Spinal cord (tissue), 4 donors: ENCODE data around the gene IYD. TPM values are rescaled to one million over a fixed set of nuclear protein-coding genes. Genes with fewer than 3 reads are reported as not detected.

Experiments used
- polyA plus RNA-seq, 2 donors: library from polyadenylated mRNA; unstranded; fragments of 120-200 nt; gene quantifications; one replicate each; pipeline ENCODE4 v1.2.1, GENCODE V29; 2013; ENCODE audit not compliant: insufficient read length in 2 of 2
- small RNA-seq: library from RNA; depleted of rRNA; stranded (forward); fragments of <200 nt; gene quantifications from one replicate; pipeline ENCODE3, GENCODE V24; 2014; ENCODE audit warnings: low replicate concordance
- total RNA-seq, 2 donors: library from RNA; depleted of rRNA in 1 of 2; stranded (reverse); fragments of 120-200 nt in 1 of 2; fragments of >200 nt in 1 of 2; gene quantifications; one replicate each; pipeline versions ENCODE4 v1.2.3 to v1.2.4, GENCODE V29; 2013 to 2014

Gene IYD
- total and polyA plus RNA-seq, 4 donors, result 0.06 to 0.17 TPM; not detected in 2

Small RNA genes within 50 kb of the gene (small RNA-seq; reads per million reads assigned to genes)
- 0.95 reads per million, percentile 78 among the genes with 10 or more reads in this experiment for gene RNU4-7P

Other genes starting within 250 kb of the IYD start
- gene PPP1R14C, start 226.0 kb upstream of the IYD start, total RNA-seq, result 10 to 100 TPM in 1 of 2 donors, 1 to 10 TPM in 1; 7.8 to 19.4 TPM
- gene PPP1R14C, start 226.0 kb upstream of the IYD start, polyA plus RNA-seq, result 10 to 100 TPM; 33.4 to 42.3 TPM
- 10 to 100 TPM; 33.2 to 34.4 TPM for gene PLEKHG1, start 230.9 kb downstream of the IYD start, total RNA-seq
- gene PLEKHG1, start 230.9 kb downstream of the IYD start, polyA plus RNA-seq, result 10 to 100 TPM; 22.7 to 24.6 TPM